A549 treated with GW870086 at 1 μM for 4 hours (cell line): ENCODE results near the gene STYXL2. TPM values are rescaled to one million over a fixed set of nuclear protein-coding genes. Genes with fewer than 3 reads are reported as not detected.

Experiments used
- total RNA-seq: library from RNA; stranded (reverse); fragments of 200-300 nt; extraction: Qiagen RNA extraction; gene quantifications from 5 replicates; pipeline ENCODE4 v1.2.3, GENCODE V29; 2022; ENCODE audit warnings: low read depth

STYXL2 gene
- not detected in 5 replicates for total RNA-seq

GRCh38 chr1:167093846-167094516 lies at the start of gene STYXL2:
Gene STYXL2, plus strand, starts transcription at chr1:167094075. Its CDS starts 775 bp downstream, at chr1:167094850.

GRCh38 chr1:167090314-167090942 lies 3.4 kb upstream of the STYXL2 start, which contains the start of gene GPA33:
Gene GPA33, minus strand, starts transcription at chr1:167090377. Its CDS starts 90 bp downstream, at chr1:167090287.

Other genes starting within 250 kb of the STYXL2 start
- 9.6 to 13.4 TPM (median 12.4 TPM) in 5 replicates for gene TADA1, start 217.8 kb upstream of the STYXL2 start, total RNA-seq
- gene ILDR2, start 118.5 kb upstream of the STYXL2 start, total RNA-seq = 0.01 to 0.03 TPM in 2 of 5 replicates, not detected in the others
- gene MAEL, start 104.8 kb upstream of the STYXL2 start, total RNA-seq = not detected in 5 replicates
- not detected in 5 replicates for gene GPA33, start 3.7 kb upstream of the STYXL2 start, total RNA-seq
- gene POU2F1, start 126.8 kb downstream of the STYXL2 start, total RNA-seq = 2.5 to 3.8 TPM (median 3.2 TPM) in 5 replicates